Putamen (tissue), 1 donor: ENCODE measurements around the gene TADA3.

Source experiments
- DNase-seq: peaks from one replicate; pipeline ENCODE4 v3.0.0-alpha.2; 2016; ENCODE audit warnings: low spot score

TADA3 gene

GRCh38 chr3:9792405-9793160, at the start of gene TADA3, which contains the start of gene ARPC4:
TADA3 (minus strand) TSS chr3:9792473; CDS start chr3:9791466, 1,007 bp downstream.
ARPC4 (plus strand) TSS chr3:9793082; CDS start chr3:9793122, 40 bp downstream.
- peak; percentile 94 for DNase-seq

GRCh38 chr3:9841015-9841414, 48.7 kb upstream of the TADA3 start:
- no peak for DNase-seq

DNA sequence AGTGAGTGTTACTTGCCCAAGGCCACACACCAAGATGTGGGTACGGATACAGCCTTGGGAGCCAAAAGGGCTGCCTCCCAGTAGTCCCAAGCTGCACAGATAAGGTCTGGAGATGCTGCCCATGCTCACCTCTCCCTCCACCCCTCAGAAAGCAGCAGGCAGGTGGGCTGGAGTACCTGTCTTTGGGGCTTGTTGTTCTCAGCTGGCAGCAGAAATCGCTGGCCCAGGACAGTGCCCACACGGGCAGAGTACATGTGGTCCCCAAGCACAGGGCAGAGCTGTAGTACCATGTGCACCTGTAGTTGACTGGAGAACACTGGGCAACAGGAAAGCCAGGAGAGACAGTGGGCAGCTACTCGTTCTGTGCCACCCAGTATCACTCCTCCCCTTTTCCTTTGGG, 46.6 kb upstream of the TADA3 start:
- no peak for DNase-seq

GRCh38 chr3:9837701-9838582, 45.7 kb upstream of the TADA3 start:
- DNase-seq: peak; percentile 31

GRCh38 chr3:9834520-9835380, 42.5 kb upstream of the TADA3 start:
- no peak for DNase-seq

GRCh38 chr3:9833078-9833477, 40.8 kb upstream of the TADA3 start:
- no peak for DNase-seq

DNA sequence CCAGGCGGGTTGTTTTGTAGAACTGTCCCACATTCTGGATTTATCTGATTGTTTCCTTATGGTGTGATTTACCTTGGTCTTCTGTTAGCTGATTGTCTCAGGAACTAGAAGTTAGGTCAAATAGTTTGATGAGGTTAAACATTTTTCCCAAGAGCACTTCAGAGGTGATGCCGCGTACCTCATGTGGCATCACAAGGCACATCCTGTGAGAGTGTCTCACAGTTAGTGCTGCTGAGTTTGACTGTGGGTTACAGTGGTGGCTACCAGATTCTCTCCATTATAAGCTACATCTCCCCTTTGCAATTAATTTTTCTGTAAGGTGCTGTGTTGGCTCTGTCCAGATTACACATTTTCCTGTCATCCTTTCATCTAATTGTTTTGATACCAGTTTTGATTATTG, 39.0 kb upstream of the TADA3 start:
- no peak for DNase-seq

GRCh38 chr3:9828801-9829755, 36.8 kb upstream of the TADA3 start:
- no peak for DNase-seq

DNA sequence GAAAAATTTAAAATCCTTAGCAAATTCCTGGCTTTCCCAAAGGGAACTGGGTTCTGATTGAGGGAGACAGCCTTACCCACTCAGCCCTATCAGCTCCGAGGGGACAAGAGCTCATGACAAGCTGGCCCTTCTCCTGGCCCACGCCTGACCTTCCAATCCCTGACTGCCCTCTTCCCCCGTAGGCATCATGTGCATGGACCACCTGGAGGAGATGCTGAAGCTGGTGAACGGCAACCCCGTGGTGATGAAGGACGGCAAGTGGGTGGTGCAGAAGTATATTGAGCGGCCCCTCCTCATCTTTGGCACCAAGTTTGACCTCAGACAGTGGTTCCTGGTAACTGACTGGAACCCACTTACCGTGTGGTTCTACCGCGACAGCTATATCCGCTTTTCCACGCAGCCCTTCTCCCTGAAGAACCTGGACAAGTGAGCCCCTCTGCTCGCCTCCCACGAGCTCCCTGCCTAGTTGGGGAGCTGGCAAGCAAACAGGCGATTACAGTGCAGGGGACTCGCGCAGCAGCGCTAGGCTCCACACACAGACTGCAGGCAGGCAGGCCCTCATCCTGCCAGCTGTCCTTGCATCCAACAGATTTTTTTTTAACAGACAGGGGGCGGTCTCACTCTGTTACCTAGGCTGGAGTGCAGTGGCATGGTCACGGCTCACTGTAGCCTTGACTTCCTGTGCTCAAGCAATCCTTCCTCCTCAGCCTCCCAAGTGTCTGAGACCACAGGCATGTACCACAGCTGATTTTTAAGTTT, 34.7 kb upstream of the TADA3 start:
- no peak for DNase-seq

DNA sequence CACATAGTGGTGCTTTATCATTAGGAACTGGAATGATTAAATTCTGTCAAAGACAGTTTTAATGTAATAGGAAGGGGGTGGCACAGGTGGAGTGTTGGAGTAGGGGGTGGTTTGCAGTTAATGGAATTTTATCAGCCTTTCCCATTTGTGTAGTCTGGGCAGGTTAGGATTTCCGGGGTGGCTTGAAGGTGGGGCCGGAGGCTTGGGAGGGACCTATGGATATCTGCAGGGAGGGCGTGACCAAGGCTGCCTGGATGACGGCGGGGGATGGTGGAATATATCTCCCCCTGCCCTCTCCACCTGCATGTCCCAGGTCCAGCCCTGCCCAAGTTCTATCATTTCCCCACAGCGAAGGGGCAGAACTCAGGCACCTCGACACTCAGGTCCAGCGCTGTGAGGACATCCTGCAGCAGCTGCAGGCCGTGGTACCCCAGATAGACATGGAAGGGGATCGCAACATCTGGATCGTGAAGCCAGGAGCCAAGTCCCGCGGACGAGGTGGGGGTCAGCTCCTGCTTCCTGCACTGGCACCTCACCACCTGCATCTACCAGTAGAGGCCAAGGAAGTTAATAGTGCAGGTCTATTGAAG, 33.3 kb upstream of the TADA3 start:
- DNase-seq: no peak

- no peak for DNase-seq
Observed at GRCh38 chr3:9820946-9821345, 28.7 kb upstream of the TADA3 start.

DNA sequence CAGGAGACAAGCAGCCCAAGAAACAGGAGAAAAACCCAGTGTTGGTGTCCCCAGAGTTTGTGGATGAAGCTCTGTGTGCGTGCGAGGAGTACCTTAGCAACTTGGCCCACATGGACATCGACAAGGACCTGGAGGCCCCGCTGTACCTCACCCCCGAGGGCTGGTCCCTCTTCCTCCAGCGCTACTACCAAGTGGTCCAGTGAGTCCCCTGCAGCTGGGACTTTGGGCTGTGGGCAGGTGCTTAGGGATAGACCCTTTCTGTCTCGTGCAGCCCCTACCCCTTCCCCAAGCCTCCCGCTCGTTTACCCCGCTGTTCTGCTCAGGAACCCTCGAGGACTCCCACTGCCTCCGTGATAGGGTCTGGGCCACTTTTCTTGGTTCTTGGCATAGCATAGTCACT, 28.3 kb upstream of the TADA3 start:
- DNase-seq: no peak

- no peak for DNase-seq
Observed at GRCh38 chr3:9818666-9819335, 26.5 kb upstream of the TADA3 start.

- no peak for DNase-seq
Observed at GRCh38 chr3:9817436-9817835, 25.2 kb upstream of the TADA3 start.

DNA sequence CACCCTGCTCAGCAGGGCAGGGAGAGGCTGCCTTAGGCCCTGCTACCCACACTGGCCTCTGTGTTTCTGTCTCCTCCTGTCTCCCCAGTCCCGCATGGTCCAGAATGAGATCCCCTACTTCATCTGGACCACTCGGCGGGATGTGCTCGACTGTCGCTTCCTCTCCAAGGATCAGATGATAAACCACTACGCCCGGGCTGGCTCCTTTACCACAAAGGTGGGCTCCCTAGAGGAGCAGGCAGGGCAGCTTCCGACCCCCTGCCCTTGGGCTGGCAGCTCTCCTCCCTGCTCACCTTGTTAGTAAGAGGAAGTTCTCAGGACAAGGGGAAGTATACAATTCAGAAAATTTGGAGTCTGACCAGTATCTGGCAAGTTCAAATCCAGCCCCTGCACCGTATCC, 23.7 kb upstream of the TADA3 start:
- no peak for DNase-seq

DNA sequence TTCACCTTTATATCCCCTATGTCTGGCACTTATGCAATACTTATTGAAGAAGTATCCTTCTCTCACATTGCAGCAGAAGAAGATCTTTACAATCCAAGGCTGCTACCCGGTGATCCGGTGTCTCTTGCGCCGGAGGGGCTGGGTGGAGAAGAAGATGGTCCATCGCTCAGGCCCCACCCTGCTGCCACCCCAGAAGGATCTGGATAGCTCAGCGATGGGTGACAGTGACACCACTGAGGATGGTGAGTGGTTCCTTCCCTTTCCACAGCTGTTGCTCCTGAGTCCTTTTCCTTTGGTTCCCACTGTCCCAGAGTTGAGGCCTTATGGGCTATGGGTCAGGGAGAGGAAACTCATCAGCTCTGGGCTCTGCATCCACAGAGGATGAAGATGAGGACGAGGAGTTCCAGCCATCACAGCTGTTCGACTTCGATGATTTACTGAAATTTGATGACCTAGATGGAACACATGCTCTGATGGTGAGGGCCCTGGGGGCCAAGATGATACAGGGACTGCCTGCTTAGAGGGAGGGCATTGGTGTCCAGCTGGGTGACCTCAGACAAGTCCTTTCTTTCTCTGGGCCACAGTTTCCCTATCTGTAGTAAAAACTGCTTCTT, 20.7 kb upstream of the TADA3 start:
- DNase-seq: no peak

- no peak for DNase-seq
Observed at GRCh38 chr3:9810846-9811245, 18.6 kb upstream of the TADA3 start.

- DNase-seq: no peak
Observed at GRCh38 chr3:9810433-9810770, 18.1 kb upstream of the TADA3 start.
